HL-60 (cell line): ENCODE measurements around the gene HLX.

Experiments used
- GABPA ChIP-seq: IDR thresholded peaks from 2 replicates; pipeline ENCODE4 v1.6.1; 2012; ENCODE audit warnings: low read depth
- TF ChIP-seq, protein P1 (sequence below): IDR thresholded peaks from 2 replicates; pipeline ENCODE4 v1.6.1; 2012; ENCODE audit warnings: low read depth; ENCODE audit not compliant: insufficient replicate concordance
- TF ChIP-seq, protein P2 (sequence below): IDR thresholded peaks from one replicate; pipeline ENCODE4 v1.5.1; 2011; ENCODE audit warnings: low read length, control low read depth, inconsistent platforms; ENCODE audit not compliant: insufficient read depth

- TF ChIP-seq, protein P1, sequence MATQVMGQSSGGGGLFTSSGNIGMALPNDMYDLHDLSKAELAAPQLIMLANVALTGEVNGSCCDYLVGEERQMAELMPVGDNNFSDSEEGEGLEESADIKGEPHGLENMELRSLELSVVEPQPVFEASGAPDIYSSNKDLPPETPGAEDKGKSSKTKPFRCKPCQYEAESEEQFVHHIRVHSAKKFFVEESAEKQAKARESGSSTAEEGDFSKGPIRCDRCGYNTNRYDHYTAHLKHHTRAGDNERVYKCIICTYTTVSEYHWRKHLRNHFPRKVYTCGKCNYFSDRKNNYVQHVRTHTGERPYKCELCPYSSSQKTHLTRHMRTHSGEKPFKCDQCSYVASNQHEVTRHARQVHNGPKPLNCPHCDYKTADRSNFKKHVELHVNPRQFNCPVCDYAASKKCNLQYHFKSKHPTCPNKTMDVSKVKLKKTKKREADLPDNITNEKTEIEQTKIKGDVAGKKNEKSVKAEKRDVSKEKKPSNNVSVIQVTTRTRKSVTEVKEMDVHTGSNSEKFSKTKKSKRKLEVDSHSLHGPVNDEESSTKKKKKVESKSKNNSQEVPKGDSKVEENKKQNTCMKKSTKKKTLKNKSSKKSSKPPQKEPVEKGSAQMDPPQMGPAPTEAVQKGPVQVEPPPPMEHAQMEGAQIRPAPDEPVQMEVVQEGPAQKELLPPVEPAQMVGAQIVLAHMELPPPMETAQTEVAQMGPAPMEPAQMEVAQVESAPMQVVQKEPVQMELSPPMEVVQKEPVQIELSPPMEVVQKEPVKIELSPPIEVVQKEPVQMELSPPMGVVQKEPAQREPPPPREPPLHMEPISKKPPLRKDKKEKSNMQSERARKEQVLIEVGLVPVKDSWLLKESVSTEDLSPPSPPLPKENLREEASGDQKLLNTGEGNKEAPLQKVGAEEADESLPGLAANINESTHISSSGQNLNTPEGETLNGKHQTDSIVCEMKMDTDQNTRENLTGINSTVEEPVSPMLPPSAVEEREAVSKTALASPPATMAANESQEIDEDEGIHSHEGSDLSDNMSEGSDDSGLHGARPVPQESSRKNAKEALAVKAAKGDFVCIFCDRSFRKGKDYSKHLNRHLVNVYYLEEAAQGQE: no peak
- no peak for TF ChIP-seq GABPA
- TF ChIP-seq, protein P2, sequence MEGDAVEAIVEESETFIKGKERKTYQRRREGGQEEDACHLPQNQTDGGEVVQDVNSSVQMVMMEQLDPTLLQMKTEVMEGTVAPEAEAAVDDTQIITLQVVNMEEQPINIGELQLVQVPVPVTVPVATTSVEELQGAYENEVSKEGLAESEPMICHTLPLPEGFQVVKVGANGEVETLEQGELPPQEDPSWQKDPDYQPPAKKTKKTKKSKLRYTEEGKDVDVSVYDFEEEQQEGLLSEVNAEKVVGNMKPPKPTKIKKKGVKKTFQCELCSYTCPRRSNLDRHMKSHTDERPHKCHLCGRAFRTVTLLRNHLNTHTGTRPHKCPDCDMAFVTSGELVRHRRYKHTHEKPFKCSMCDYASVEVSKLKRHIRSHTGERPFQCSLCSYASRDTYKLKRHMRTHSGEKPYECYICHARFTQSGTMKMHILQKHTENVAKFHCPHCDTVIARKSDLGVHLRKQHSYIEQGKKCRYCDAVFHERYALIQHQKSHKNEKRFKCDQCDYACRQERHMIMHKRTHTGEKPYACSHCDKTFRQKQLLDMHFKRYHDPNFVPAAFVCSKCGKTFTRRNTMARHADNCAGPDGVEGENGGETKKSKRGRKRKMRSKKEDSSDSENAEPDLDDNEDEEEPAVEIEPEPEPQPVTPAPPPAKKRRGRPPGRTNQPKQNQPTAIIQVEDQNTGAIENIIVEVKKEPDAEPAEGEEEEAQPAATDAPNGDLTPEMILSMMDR: no peak
Observed at GRCh38 chr1:220904876-220905275, 25.6 kb downstream of the HLX start.
